Left cardiac atrium (tissue), 4 donors: ENCODE data around the gene ADGRG4. TPM values are rescaled to one million over a fixed set of nuclear protein-coding genes. Genes with fewer than 3 reads are reported as not detected.

ENCODE experiments used
- ATAC-seq, 2 donors: fragments of 200-7000 bp; cut with Tn5 transposase; one replicate each; pipeline ENCODE4 v1.9.1; 2020; ENCODE audit warnings: mild to moderate bottlenecking in 2 of 2, moderate library complexity in 2 of 2
- DNase-seq: peaks from one replicate; pipeline ENCODE4 v3.0.0-alpha.2; 2020
- intact Hi-C, 2 donors: fragments of 100-400 bp; cut with DNase I; formaldehyde crosslinking; loops; one replicate each; pipeline versions ENCODE4 v1.14.1 to v1.15.1; 2022 to 2023
- total RNA-seq, 2 donors: library from RNA; stranded (reverse); fragmentation: NEBNext Ultra II Directional; extraction: Animal tissue kit (Norgen Biotek cat#: 25700); gene quantifications; one replicate each; pipeline ENCODE4 v1.2.1, GENCODE V29; 2021
- donor health status: DM: no; HTN: yes; CAD: no.
- donor health status: DM: no; HTN: yes; CAD: no; lungs with severe emphysema.
- donor health status: DM: yes; HTN: yes; CAD: no.
- donor health status: Dilated cardiomyopathy.

Gene ADGRG4
- total RNA-seq, 2 donors from 2014 or later = 0.03 TPM; not detected in 1

DNA sequence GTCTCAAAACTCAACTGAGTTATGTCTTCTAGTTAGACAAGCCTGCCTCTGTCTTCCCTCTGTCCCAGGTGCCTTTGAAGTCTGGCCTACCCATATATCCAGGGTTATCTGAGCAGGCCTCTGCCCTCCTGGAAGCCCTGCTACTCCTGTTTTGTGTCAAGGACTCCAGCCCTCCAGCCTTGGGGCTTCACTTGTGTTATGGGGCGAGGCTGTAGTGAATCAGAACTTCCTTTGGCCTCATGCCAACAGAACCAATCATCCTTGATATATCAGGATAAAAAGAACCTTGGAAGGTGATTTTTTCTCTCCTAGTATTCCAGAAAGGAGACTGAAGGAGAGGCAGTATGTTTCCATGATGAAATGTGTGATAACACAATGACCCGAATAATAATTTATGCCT is 8.9 kb upstream of the ADGRG4 start:
- ATAC-seq (no peak), DNase-seq (no peak)
- intact Hi-C loops = no loop called here

- intact Hi-C loops = no loop called here
- no peak for ATAC-seq
- no peak for DNase-seq
These were observed 8.1 kb upstream of the ADGRG4 start for GRCh38 chrX:136292656-136293055.

DNA sequence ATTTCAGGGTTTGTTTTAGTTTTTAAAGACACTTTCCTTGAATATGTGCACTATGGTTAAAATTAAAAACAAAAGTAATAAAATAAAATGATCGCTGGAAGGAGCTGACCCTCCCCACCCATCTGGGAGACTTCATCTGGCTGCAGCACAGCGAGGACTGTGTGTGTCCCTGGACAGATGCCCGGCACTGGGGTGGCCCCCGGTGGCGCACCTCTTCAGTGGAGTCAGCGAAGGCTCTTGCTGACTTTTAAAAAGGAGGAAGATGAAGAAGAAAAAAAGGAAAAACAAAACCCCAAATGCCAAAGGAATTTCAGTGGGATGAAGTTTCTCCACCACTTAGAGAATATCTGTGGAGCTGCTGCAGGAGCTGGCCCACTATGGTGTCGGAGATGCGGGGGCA is 5.4 kb upstream of the ADGRG4 start:
- intact Hi-C loops = no loop called here
- ATAC-seq (no peak), DNase-seq (no peak)

GRCh38 chrX:136303041-136303440 is 2.3 kb downstream of the ADGRG4 start:
- no peak for DNase-seq
- intact Hi-C loops = no loop called here
- no peak for ATAC-seq

- intact Hi-C loops = no loop called here
- no peak for ATAC-seq
These were observed 3.7 kb downstream of the ADGRG4 start for GRCh38 chrX:136304493-136304892.

GRCh38 chrX:136306182-136306581 is 5.4 kb downstream of the ADGRG4 start:
- ATAC-seq (no peak), DNase-seq (no peak)
- intact Hi-C loops = no loop called here

More at GRCh38 chrX:136304493-136304892, 3.7 kb downstream of the ADGRG4 start:
- DNase-seq = no peak

GRCh38 chrX:136307471-136307870 is 6.7 kb downstream of the ADGRG4 start:
- intact Hi-C loops = no loop called here
- no peak for DNase-seq
- no peak for ATAC-seq

- no peak for ATAC-seq
- DNase-seq = no peak
- intact Hi-C loops = no loop called here
These were observed 9.6 kb downstream of the ADGRG4 start for GRCh38 chrX:136310411-136310810.

DNA sequence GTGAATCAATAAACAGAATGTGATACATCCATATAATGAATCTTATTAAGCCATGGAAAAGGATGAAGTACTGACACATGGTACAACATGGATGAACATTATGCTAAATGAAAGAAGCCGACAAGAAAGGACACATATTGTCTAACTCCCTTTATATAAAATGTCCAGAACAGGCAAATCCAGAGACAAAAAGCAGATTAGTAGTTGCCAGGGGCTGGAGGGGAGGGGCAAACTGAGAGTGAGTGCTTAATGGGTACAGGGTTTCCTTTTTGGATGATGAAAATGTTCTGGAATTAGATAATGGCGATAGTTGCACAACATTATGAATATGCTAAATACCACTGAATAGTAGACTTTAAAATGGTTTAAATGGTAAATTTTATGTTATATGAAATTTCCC is 17.4 kb downstream of the ADGRG4 start:
- intact Hi-C loops = no loop called here
- DNase-seq (no peak), ATAC-seq (no peak)

DNA sequence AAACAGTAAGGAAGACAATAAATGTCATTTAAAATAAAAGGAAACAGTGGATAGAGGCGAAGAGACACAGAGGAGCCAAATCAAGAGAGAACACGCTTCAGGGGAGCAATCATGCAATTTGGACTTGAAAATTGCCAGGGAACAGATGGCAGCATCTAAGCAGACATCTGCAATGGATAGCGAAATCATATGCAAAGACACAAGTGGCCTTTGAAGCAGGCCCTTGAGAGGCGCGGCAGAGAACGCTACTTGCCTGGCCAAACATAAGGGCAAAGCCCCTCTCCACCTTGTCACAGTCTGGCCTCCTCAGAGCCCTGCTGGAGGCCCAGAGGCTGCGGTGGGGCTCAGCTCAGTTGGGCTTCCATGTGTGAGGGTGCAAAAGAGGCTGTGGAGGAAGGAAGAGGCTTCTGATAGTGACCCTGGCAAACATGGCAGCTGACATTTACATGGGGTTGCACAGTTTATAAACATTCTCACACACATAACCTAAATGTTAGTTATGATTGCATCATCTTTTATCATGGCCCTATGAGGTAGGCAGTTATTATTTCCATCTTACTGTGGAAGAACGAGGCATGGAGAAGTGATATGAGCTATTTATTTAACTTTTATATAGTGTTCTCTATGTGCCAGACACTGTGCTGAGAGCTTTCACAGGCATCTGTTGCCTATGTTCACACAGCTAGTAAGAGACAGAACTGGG is 18.3 kb downstream of the ADGRG4 start:
- DNase-seq (no peak), ATAC-seq (no peak)
- intact Hi-C loops = no loop called here

DNA sequence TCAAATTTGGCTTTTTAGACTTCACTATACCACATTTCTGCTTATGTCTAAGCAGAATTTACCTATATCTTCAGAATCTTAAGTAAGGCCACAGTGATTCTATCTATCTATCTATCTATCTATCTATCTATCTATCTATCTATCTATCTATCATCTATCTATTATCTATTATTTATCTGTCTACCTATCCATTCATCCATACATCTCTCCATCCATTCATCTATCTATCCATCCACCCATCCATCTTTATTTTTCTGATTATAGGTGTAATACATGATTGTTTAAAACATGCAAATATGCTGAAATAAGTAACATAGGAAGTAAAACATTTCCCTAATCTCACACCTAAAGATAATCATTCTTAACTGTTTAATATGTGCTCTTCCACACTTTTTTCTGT is 18.8 kb downstream of the ADGRG4 start:
- intact Hi-C loops = no loop called here
- DNase-seq (no peak), ATAC-seq (no peak)

GRCh38 chrX:136321532-136321931 is 20.8 kb downstream of the ADGRG4 start:
- no peak for ATAC-seq
- intact Hi-C loops = no loop called here

DNA sequence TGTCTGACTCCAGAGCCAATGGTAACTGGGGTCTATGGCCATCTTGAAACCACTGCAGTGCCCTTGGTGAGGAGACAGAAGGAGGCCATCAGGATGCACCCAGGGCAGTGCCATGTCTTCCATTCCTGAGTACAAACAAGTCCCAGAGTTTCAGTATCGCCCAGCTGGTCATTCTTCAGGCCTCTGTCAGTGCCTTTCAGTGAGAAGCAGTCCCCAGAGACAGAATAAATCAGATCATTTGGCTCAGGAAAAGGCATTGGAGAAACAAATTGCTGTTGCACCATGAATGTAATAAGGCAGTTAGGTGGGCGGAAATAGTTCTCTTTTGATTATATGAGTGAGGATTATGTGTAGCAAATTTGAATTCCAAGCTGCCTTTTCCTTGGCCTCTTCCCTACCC is 21.3 kb downstream of the ADGRG4 start:
- ATAC-seq (no peak), DNase-seq (no peak)
- intact Hi-C loops = no loop called here

More at GRCh38 chrX:136321532-136321931, 20.8 kb downstream of the ADGRG4 start:
- DNase-seq = no peak

- DNase-seq (no peak), ATAC-seq (no peak)
- intact Hi-C loops = no loop called here
These were observed 24.6 kb downstream of the ADGRG4 start for GRCh38 chrX:136325377-136325776.

- DNase-seq (no peak), ATAC-seq (no peak)
- intact Hi-C loops = no loop called here
These were observed 28.2 kb downstream of the ADGRG4 start for GRCh38 chrX:136328933-136329332.

DNA sequence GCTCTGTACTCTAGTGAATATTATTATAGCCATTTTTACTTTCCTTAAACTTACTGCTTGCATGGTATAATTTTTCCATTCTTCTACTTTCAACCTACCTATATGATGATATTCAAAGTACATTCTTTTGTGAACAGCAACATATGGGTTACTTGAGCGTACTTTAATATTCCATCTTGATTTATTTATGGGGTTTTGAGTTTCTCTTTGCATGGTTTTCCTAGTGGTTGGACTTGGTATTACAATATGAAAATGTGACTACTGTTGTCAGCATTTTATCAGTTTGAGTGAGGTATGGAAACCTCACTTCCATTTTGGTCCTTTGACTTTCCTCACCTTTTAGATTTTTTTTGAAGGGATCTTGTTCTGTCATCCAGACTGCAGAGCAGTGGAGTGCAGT is 35.9 kb downstream of the ADGRG4 start:
- no peak for ATAC-seq
- no peak for DNase-seq
- intact Hi-C loops = no loop called here

- intact Hi-C loops = no loop called here
- no peak for ATAC-seq
- DNase-seq = no peak
These were observed 38.9 kb downstream of the ADGRG4 start for GRCh38 chrX:136339702-136340101.

- DNase-seq (no peak), ATAC-seq (no peak)
- intact Hi-C loops = no loop called here
These were observed 43.6 kb downstream of the ADGRG4 start for GRCh38 chrX:136344320-136344719.

DNA sequence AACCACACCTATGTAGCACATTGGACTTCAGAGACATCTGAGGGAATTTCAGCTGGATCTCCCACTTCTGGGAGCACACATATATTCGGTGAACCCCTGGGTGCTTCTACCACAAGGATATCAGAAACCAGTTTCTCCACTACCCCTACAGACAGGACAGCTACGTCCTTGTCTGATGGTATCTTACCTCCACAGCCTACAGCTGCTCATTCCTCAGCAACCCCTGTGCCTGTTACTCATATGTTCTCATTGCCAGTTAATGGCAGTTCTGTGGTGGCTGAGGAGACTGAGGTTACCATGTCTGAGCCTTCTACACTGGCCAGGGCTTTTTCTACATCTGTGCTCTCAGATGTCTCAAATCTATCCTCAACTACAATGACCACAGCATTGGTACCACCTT is 45.7 kb downstream of the ADGRG4 start:
- DNase-seq (no peak), ATAC-seq (no peak)
- intact Hi-C loops = no loop called here

GRCh38 chrX:136347706-136348105 is 46.9 kb downstream of the ADGRG4 start:
- DNase-seq (no peak), ATAC-seq (no peak)
- intact Hi-C loops = no loop called here

GRCh38 chrX:136353526-136354093 is 52.8 kb downstream of the ADGRG4 start:
- DNase-seq (no peak), ATAC-seq (no peak)
- intact Hi-C loops = no loop called here
